Occipital lobe (tissue), 2 donors: ENCODE data around the gene ARHGEF6. TPM values are rescaled to one million over a fixed set of nuclear protein-coding genes. Genes with fewer than 3 reads are reported as not detected.

ENCODE experiments used
- DNase-seq: peaks from one replicate; lab custom pipeline; 2025; lab: John Stamatoyannopoulos, UW
- total RNA-seq: library from RNA; depleted of rRNA; stranded (reverse); fragments of >200 nt; gene quantifications from one replicate; pipeline ENCODE4 v1.2.3, GENCODE V29; 2014

Gene ARHGEF6
- total RNA-seq, 1 donor from 2014 or later: 23.1 TPM

- DNase-seq: no peak
These were observed 86.2 kb downstream of the ARHGEF6 start for GRCh38 chrX:136694431-136695087.

- DNase-seq: no peak
These were observed 88.5 kb downstream of the ARHGEF6 start for GRCh38 chrX:136692271-136692670.

- DNase-seq: no peak
These were observed 89.5 kb downstream of the ARHGEF6 start for GRCh38 chrX:136691028-136691809.

GRCh38 chrX:136689436-136689835 lies 91.3 kb downstream of the ARHGEF6 start:
- DNase-seq: no peak

- no peak for DNase-seq
These were observed 93.3 kb downstream of the ARHGEF6 start for GRCh38 chrX:136687457-136687856.

- DNase-seq: no peak
These were observed 96.6 kb downstream of the ARHGEF6 start for GRCh38 chrX:136684120-136684519.

GRCh38 chrX:136679531-136679930 lies 101.2 kb downstream of the ARHGEF6 start:
- DNase-seq: no peak

- no peak for DNase-seq
These were observed 106.3 kb downstream of the ARHGEF6 start for GRCh38 chrX:136674270-136674985.

- no peak for DNase-seq
These were observed 109.6 kb downstream of the ARHGEF6 start for GRCh38 chrX:136671006-136671610.

- DNase-seq: no peak
These were observed 113.1 kb downstream of the ARHGEF6 start for GRCh38 chrX:136667446-136668168.

GRCh38 chrX:136666088-136666487 lies 114.6 kb downstream of the ARHGEF6 start:
- DNase-seq: no peak

GRCh38 chrX:136665258-136665900 lies 115.4 kb downstream of the ARHGEF6 start:
- no peak for DNase-seq

GRCh38 chrX:136662976-136663375 lies 117.8 kb downstream of the ARHGEF6 start:
- DNase-seq: no peak

- no peak for DNase-seq
These were observed 118.6 kb downstream of the ARHGEF6 start for GRCh38 chrX:136662104-136662503.

GRCh38 chrX:136660896-136661295 lies 119.8 kb downstream of the ARHGEF6 start:
- no peak for DNase-seq

- DNase-seq: no peak
These were observed 121.6 kb downstream of the ARHGEF6 start for GRCh38 chrX:136659174-136659573.

GRCh38 chrX:136658151-136658550 lies 122.6 kb downstream of the ARHGEF6 start:
- no peak for DNase-seq

- no peak for DNase-seq
These were observed 124.3 kb downstream of the ARHGEF6 start for GRCh38 chrX:136656361-136656964.

GRCh38 chrX:136652822-136653723 lies 127.7 kb downstream of the ARHGEF6 start:
- DNase-seq: no peak
